ENCODE measurements around the gene TEDC2.

Gene TEDC2

GRCh38 chr16:2466667-2467527 lies 7.0 kb downstream of the TEDC2 start:
- TF ChIP-seq CTCF (IDR thresholded peaks at IDR 0.05; ENCODE audit: low read depth, low read length, missing control alignments) = no peak
- no peak for DNase-seq (ENCODE audit: low read depth)
- H3K4me3 ChIP-seq (ENCODE audit: low read depth, low read length) = peak overlapping the region; percentile 5; the same call in 1 of the 2 replicates

GRCh38 chr16:2467528-2468232 lies 7.8 kb downstream of the TEDC2 start:
- H3K4me3 ChIP-seq (ENCODE audit: low read depth, low read length) = peak overlapping the region; percentile 49
- TF ChIP-seq CTCF (IDR thresholded peaks at IDR 0.05; ENCODE audit: low read depth, low read length, missing control alignments) = no peak
- DNase-seq (ENCODE audit: low read depth) = no peak

GRCh38 chr16:2468233-2468724 lies 8.4 kb downstream of the TEDC2 start:
- no peak for TF ChIP-seq CTCF (IDR thresholded peaks at IDR 0.05; ENCODE audit: low read depth, low read length, missing control alignments)
- DNase-seq (ENCODE audit: low read depth) = no peak
- H3K4me3 ChIP-seq (ENCODE audit: low read depth, low read length) = peak overlapping the region; percentile 49

GRCh38 chr16:2468725-2469398 lies 9.0 kb downstream of the TEDC2 start:
- no peak for TF ChIP-seq CTCF (IDR thresholded peaks at IDR 0.05; ENCODE audit: low read depth, low read length, missing control alignments)
- DNase-seq (ENCODE audit: low read depth) = no peak
- peak overlapping the region; percentile 49; the same call in 1 of the 2 replicates for H3K4me3 ChIP-seq (ENCODE audit: low read depth, low read length)

GRCh38 chr16:2469399-2470233 lies 9.7 kb downstream of the TEDC2 start:
- no peak for TF ChIP-seq CTCF (IDR thresholded peaks at IDR 0.05; ENCODE audit: low read depth, low read length, missing control alignments)
- no peak for DNase-seq (ENCODE audit: low read depth)
- no peak overlapping the region for H3K4me3 ChIP-seq (ENCODE audit: low read depth, low read length)

GRCh38 chr16:2470234-2470601 lies 10.3 kb downstream of the TEDC2 start:
- H3K4me3 ChIP-seq (ENCODE audit: low read depth, low read length) = no peak overlapping the region
- no peak for TF ChIP-seq CTCF (IDR thresholded peaks at IDR 0.05; ENCODE audit: low read depth, low read length, missing control alignments)
- DNase-seq (ENCODE audit: low read depth) = no peak
